Neural cell (in vitro differentiated cells): ENCODE results near the gene SLCO1B1. TPM values are rescaled to one million over a fixed set of nuclear protein-coding genes. Genes with fewer than 3 reads are reported as not detected.

Experiments
- H2AFZ ChIP-seq: fragments of 200-600, 300-800 bp; sonication (generic), shearing (Covaris generic); 2 replicates; pipeline ENCODE4 v1.6.0; 2014; ENCODE audit warnings: low read depth, mild to moderate bottlenecking, antibody characterized with exemption, low read length, moderate library complexity
- H3F3A ChIP-seq: fragments of 200-600 bp; shearing (Covaris generic); 2 replicates; pipeline ENCODE4 v1.6.1; 2016; ENCODE audit warnings: mild to moderate bottlenecking, moderate library complexity, mixed read lengths, antibody characterized with exemption, low read length; ENCODE audit not compliant: insufficient read depth, poor library complexity, severe bottlenecking
- H3K27ac ChIP-seq: fragments of 200-600, 300-800 bp; sonication (generic), shearing (Covaris generic); 2 replicates; pipeline ENCODE4 v1.5.1; 2014; ENCODE audit warnings: mild to moderate bottlenecking, low read length, moderate library complexity
- H3K27me3 ChIP-seq: fragments of 300-800, 200-600 bp; sonication (generic), shearing (Covaris generic); 2 replicates; pipeline ENCODE4 v1.6.0; 2014; ENCODE audit warnings: mild to moderate bottlenecking, low read depth, low read length, moderate library complexity; ENCODE audit not compliant: insufficient read depth
- H3K36me3 ChIP-seq: fragments of 300-800, 200-600 bp; sonication (generic), shearing (Covaris generic); 2 replicates; pipeline ENCODE4 v1.5.1; 2014; ENCODE audit warnings: mild to moderate bottlenecking, antibody characterized with exemption, low read length, moderate library complexity; ENCODE audit not compliant: insufficient read depth
- H3K4me2 ChIP-seq: fragments of 300-800, 200-600 bp; sonication (generic), shearing (Covaris generic); 2 replicates; pipeline ENCODE4 v1.6.0; 2014; ENCODE audit warnings: mild to moderate bottlenecking, low read length
- H3K4me3 ChIP-seq: fragments of 300-800, 200-600 bp; sonication (generic), shearing (Covaris generic); 2 replicates; pipeline ENCODE4 v1.5.1; 2014; ENCODE audit warnings: mild to moderate bottlenecking, low read length, moderate library complexity
- H3K79me2 ChIP-seq: fragments of 200-600 bp; shearing (Covaris generic); replicated peaks from 2 replicates; pipeline ENCODE4 v1.6.0; 2014; ENCODE audit warnings: mild to moderate bottlenecking, low read length, moderate library complexity; ENCODE audit not compliant: insufficient read depth
- H3K9ac ChIP-seq: fragments of 300-800, 200-600 bp; sonication (generic), shearing (Covaris generic); 2 replicates; pipeline ENCODE4 v1.6.1; 2016; ENCODE audit warnings: mild to moderate bottlenecking, low read length, mixed read lengths
- H3K9me2 ChIP-seq: fragments of 200-600 bp; shearing (Covaris generic); 2 replicates; pipeline ENCODE4 v1.6.1; 2016; ENCODE audit warnings: mild to moderate bottlenecking, low read length, mixed read lengths; ENCODE audit not compliant: insufficient read depth
- H3K9me3 ChIP-seq: fragments of 200-600, 300-800 bp; sonication (generic), shearing (Covaris generic); 2 replicates; pipeline ENCODE4 v1.6.1; 2016; ENCODE audit warnings: mild to moderate bottlenecking, mixed run types, low read length, moderate library complexity, mixed read lengths
- H4K20me1 ChIP-seq: fragments of 200-600 bp; shearing (Covaris generic); 2 replicates; pipeline ENCODE4 v1.6.1; 2016; ENCODE audit warnings: mild to moderate bottlenecking, mixed run types; ENCODE audit not compliant: insufficient read depth
- CTCF ChIP-seq: fragments of 450-650 bp; IDR thresholded peaks from 2 replicates; pipeline ENCODE4 v1.5.1; 2014; ENCODE audit warnings: antibody characterized with exemption, mild to moderate bottlenecking, moderate library complexity; ENCODE audit not compliant: poor library complexity, severe bottlenecking
- EP300 ChIP-seq: fragments of 450-650 bp; conservative IDR thresholded peaks from 2 replicates; pipeline ENCODE4 v1.6.1; 2014; ENCODE audit warnings: antibody characterized with exemption, mild to moderate bottlenecking, moderate library complexity; ENCODE audit not compliant: poor library complexity, severe bottlenecking
- EZH2 ChIP-seq: fragments of 200-600, 300-800 bp; shearing (Covaris generic), sonication (generic); IDR thresholded peaks from 2 replicates; pipeline ENCODE4 v1.6.1; 2014; ENCODE audit warnings: antibody characterized with exemption, low read length, borderline replicate concordance, mild to moderate bottlenecking; ENCODE audit not compliant: insufficient read depth, poor library complexity, severe bottlenecking
- MXI1 ChIP-seq: fragments of 450-650 bp; conservative IDR thresholded peaks from 2 replicates; pipeline ENCODE4 v1.6.1; 2014; ENCODE audit warnings: antibody characterized with exemption, mild to moderate bottlenecking; ENCODE audit not compliant: poor library complexity, severe bottlenecking
- POLR2AphosphoS5 ChIP-seq: IDR thresholded peaks from 2 replicates; pipeline ENCODE4 v1.6.1; 2012
- RAD21 ChIP-seq: fragments of 450-650 bp; conservative IDR thresholded peaks from 2 replicates; pipeline ENCODE4 v1.6.1; 2014; ENCODE audit warnings: antibody characterized with exemption, mild to moderate bottlenecking, moderate library complexity
- REST ChIP-seq: IDR thresholded peaks from 2 replicates; pipeline ENCODE4 v1.6.1; 2012; ENCODE audit warnings: borderline replicate concordance
- SMC3 ChIP-seq: fragments of 450-650 bp; conservative IDR thresholded peaks from 2 replicates; pipeline ENCODE4 v1.6.1; 2014; ENCODE audit warnings: antibody characterized with exemption, mild to moderate bottlenecking, moderate library complexity; ENCODE audit not compliant: poor library complexity
- TAF1 ChIP-seq: IDR thresholded peaks from 2 replicates; pipeline ENCODE4 v1.6.1; 2012; ENCODE audit warnings: low read depth
- polyA plus RNA-seq: library from polyadenylated mRNA; depleted of rRNA; stranded (reverse); fragments of >200 nt; gene quantifications from 2 replicates; pipeline ENCODE4 v1.2.3, GENCODE V29; 2014

Gene SLCO1B1
- polyA plus RNA-seq, 1 donor from 2014 or later, result not detected

DNA sequence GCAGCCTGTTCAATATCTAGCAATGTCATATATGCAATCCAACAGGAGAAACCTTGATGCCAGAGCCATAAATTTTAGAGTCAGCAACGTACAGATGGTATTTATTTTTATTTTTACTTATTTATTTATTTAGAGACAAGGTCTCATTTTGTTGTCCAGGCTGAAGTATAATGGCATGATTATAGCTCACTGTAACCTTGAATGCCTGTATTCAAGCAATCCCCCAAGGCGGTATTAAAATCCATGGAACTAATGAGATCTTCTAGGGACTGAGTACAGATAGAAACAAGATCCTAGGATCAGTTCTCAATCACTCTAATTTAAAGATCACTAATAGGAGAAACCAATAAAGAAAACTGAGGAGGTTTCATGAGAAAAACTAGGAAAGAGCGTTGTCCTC is 89.3 kb downstream of the SLCO1B1 start:
- no peak overlapping the region for H3K4me2 ChIP-seq
- no peak overlapping the region for H2AFZ ChIP-seq
- H3K4me3 ChIP-seq, result no peak overlapping the region
- H3F3A ChIP-seq, result no peaks in the 10 kb centered on the region
- no peaks in the 10 kb centered on the region for H3K79me2 ChIP-seq
- H4K20me1 ChIP-seq, result no peaks in the 10 kb centered on the region
- no peak overlapping the region for H3K27ac ChIP-seq
- H3K9ac ChIP-seq, result no peak overlapping the region
- H3K36me3 ChIP-seq, result no peaks in the 10 kb centered on the region
- TF ChIP-seq EZH2 (no peak), TAF1 (no peak), CTCF (no peak), MXI1 (no peak), POLR2AphosphoS5 (no peak), SMC3 (no peak), RAD21 (no peak), REST (no peak), EP300 (no peak)
- no peaks in the 10 kb centered on the region for H3K9me2 ChIP-seq
- H3K27me3 ChIP-seq, result no peaks in the 10 kb centered on the region
- no peaks in the 10 kb centered on the region for H3K9me3 ChIP-seq

GRCh38 chr12:21221072-21221471 is 90.1 kb downstream of the SLCO1B1 start:
- Histone ChIP-seq H2AFZ (no peak overlapping the region), H3K4me2 (no peak overlapping the region), H3K4me3 (no peak overlapping the region), H3K79me2 (no peaks in the 10 kb centered on the region), H3K9me2 (no peaks in the 10 kb centered on the region), H3K9me3 (no peaks in the 10 kb centered on the region), H3K27me3 (no peaks in the 10 kb centered on the region), H3K36me3 (no peaks in the 10 kb centered on the region), H3K27ac (no peak overlapping the region), H4K20me1 (no peaks in the 10 kb centered on the region), H3K9ac (no peak overlapping the region), H3F3A (no peaks in the 10 kb centered on the region)
- TF ChIP-seq SMC3 (no peak), CTCF (no peak), REST (no peak), TAF1 (no peak), EZH2 (no peak), RAD21 (no peak), EP300 (no peak), POLR2AphosphoS5 (no peak), MXI1 (no peak)
